GM12864 (cell line): ENCODE results near the gene SPATA31D3.
"Not testable (repeated sequence)": the region's sequence is repeated elsewhere in the genome, so short reads cannot be mapped to it uniquely, and the experiment has no call there.

Source experiments
- DNase-seq: peaks from one replicate; pipeline ENCODE4 v3.0.0-alpha.2; 2011; ENCODE audit warnings: low read depth
- H3K4me3 ChIP-seq: 2 replicates; pipeline ENCODE4 v1.5.1; 2011; ENCODE audit warnings: mild to moderate bottlenecking, low read depth, low read length, control low read depth
- TF ChIP-seq, protein P1 (sequence below): IDR thresholded peaks from 2 replicates; pipeline ENCODE4 v1.5.1; 2011; ENCODE audit warnings: low read depth, mild to moderate bottlenecking, moderate library complexity, low read length, control low read depth, inconsistent platforms; ENCODE audit errors: missing control alignments

The SPATA31D3 gene

DNA sequence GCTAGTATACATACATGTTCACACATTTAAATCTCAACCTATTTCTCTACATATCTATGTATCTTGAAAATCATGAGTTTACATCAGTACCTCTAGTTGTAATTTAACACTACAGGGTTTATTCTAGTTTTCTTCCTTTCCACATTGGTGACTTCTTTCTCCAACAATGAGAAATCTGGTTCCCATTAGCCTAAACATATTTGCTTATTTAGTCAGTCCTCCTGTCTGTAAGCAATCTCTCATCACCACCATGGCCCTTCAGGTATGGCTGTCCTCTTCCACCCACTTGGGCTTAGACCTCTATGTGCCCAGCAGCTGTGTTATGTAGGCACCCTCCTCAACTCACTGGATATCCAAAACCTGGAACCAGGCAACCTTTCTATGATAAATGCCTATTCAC lies 37.3 kb downstream of the SPATA31D3 start:
- H3K4me3 ChIP-seq = no peak overlapping the region
- DNase-seq = no peak
- TF ChIP-seq, protein P1, sequence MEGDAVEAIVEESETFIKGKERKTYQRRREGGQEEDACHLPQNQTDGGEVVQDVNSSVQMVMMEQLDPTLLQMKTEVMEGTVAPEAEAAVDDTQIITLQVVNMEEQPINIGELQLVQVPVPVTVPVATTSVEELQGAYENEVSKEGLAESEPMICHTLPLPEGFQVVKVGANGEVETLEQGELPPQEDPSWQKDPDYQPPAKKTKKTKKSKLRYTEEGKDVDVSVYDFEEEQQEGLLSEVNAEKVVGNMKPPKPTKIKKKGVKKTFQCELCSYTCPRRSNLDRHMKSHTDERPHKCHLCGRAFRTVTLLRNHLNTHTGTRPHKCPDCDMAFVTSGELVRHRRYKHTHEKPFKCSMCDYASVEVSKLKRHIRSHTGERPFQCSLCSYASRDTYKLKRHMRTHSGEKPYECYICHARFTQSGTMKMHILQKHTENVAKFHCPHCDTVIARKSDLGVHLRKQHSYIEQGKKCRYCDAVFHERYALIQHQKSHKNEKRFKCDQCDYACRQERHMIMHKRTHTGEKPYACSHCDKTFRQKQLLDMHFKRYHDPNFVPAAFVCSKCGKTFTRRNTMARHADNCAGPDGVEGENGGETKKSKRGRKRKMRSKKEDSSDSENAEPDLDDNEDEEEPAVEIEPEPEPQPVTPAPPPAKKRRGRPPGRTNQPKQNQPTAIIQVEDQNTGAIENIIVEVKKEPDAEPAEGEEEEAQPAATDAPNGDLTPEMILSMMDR = no peak

DNA sequence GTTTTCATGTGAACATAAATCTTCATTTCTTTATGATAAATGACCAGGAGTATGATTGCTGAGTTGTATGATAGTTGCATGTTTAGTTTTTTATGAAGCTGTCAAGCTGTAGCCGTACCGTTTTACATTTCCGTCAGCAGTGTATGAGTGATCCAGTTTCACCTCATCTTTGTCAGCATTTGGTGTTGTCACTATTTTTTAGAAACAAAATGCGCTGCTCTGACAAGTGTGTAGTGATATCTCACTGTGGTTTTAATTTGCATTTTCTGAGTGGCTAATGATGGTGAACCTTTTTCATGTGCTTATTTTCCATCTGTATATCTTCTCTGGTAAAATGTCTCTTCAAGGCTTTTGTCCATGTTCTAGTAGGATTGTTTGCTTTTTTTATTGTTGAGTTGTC lies 38.6 kb downstream of the SPATA31D3 start:
- H3K4me3 ChIP-seq = no peak overlapping the region
- TF ChIP-seq, protein P1 = no peak
- no peak for DNase-seq

DNA sequence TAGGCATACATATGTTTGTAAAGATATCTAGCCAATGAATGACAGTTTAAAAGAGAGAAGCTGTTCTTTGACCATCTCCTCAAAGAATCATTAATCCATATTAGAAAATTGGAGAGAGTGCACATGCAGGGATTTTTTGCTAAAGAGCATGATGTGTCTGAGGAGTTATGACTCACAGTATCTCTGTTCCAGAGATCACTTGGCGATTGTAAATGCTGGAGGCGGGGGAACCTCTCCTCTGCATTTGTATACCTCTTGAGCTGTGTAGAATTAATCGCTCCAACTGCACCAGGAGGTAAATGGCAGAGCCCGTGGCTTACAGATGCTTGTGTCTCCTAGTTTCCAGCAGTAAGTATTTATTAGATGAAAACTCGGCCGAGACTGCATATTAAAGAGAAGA lies 41.6 kb downstream of the SPATA31D3 start:
- DNase-seq = no peak
- TF ChIP-seq, protein P1 = no peak
- no peak overlapping the region for H3K4me3 ChIP-seq

DNA sequence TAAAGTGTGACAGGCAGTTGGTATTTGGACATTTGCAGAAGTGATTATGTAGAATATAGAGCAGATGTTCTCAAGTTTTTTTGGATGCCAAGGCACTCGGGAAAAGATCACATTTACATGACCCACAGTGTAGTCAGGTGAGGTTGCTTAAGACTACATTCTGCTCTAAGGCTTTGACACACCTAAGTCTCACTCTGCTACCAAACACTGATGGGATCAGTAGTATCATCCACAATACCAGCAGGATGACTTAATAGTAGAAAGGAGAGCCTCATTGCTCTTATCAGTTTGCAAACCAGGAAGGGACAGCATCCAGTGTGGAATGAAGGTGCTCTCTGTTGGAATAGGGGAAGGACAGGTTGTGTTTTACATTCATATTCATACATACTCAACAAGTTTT lies 42.8 kb downstream of the SPATA31D3 start:
- no peak overlapping the region for H3K4me3 ChIP-seq
- no peak for DNase-seq
- TF ChIP-seq, protein P1 = no peak

DNA sequence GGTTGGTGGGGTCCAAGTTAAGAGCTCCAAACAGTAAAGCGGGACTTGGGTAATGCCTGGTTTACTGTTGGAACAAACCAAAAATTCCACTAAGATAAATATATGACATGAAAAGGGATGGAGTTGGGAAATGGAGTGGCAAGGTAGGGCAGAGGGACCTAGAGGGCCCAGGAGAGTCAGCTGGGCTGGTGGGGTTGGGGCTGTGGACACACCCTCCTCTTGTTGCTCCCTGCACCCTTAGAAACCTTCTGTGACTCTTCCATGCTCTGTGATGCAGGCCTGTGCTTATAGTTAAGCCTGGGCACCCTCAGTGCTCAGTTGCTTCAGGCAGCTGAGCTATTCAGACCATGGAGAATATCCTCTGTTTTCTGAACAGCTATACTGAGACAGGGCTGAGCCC lies 45.2 kb downstream of the SPATA31D3 start, which contains the start of gene SPATA31D1:
Gene SPATA31D1, plus strand, starts transcription at position 301 of the 400 bp plus-strand sequence. Its CDS starts 47 bp downstream, at position 348.
- not testable (repeated sequence) for H3K4me3 ChIP-seq, DNase-seq

DNA sequence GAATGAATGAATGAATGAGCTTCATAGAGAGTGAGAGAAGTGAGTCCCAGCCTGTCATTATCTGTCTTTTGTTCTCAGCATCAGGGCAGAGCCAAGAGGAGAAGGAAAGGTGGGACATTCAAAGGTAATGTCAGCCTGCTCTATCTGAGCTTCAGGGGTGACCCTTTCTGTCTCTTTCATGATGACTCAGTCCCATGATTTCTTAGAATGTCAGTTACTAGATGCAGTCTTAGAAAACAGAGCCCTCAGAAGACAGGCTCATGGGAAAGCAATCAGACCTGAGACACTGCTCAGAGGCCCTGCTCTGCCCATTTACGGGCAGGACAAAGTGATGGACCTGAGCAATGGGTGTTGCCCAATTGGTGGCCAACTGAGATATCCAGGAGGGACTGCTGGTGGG lies 46.4 kb downstream of the SPATA31D3 start:
- no peak overlapping the region for H3K4me3 ChIP-seq
- TF ChIP-seq, protein P1 = no peak
- DNase-seq = no peak

DNA sequence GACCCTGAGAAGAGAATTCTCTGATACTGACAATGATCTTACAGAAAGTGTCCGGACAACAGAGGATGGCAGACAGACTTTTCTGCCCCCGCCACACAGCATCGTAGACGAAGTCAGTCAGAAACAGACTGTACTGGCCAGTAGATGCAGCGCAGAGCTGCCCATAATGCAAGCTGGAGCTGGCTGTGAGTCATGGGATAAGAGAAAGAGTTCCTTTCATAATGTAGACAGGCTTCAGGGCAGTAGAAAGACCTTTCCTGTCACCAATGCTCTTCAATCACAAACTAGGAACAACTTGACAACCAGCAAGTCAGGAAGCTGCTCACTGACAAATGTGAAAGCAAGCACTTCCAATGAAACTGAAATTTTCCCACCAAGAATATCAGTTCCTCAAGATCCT lies 50.4 kb downstream of the SPATA31D3 start:
- no peak for DNase-seq
- TF ChIP-seq, protein P1 = no peak
- H3K4me3 ChIP-seq = no peak overlapping the region
